Liver (tissue), 9 donors: ENCODE measurements around the gene LXN. TPM values are rescaled to one million over a fixed set of nuclear protein-coding genes. Genes with fewer than 3 reads are reported as not detected.

ENCODE experiments used
- DNase-seq: peaks from one replicate; pipeline ENCODE4 v3.0.0-alpha.2; 2017; ENCODE audit warnings: low spot score
- H3K27ac ChIP-seq, 2 donors: one replicate each; pipeline ENCODE4 v1.7.0; 2013; ENCODE audit warnings: inconsistent platforms in 2 of 2, low read length in 2 of 2, control low read depth in 1 of 2, low read depth in 1 of 2, mild to moderate bottlenecking in 1 of 2
- H3K27me3 ChIP-seq, 4 donors: one replicate each; pipeline versions ENCODE4 v1.6.1 to v1.7.0; 2013; ENCODE audit warnings: low read length in 3 of 4, inconsistent platforms in 1 of 4, mild to moderate bottlenecking in 1 of 4, moderate library complexity in 1 of 4; ENCODE audit not compliant: control insufficient read depth in 4 of 4, insufficient read depth in 4 of 4
- H3K36me3 ChIP-seq, 4 donors: one replicate each; pipeline versions ENCODE4 v1.6.1 to v1.7.0; 2013; ENCODE audit warnings: low read length in 3 of 4, mild to moderate bottlenecking in 3 of 4, low read depth in 1 of 4, moderate library complexity in 1 of 4; ENCODE audit not compliant: control insufficient read depth in 4 of 4, insufficient read depth in 3 of 4
- H3K4me1 ChIP-seq, 4 donors: one replicate each; pipeline versions ENCODE4 v1.6.1 to v1.7.0; 2013; ENCODE audit warnings: low read length in 3 of 4, mild to moderate bottlenecking in 3 of 4, moderate library complexity in 1 of 4; ENCODE audit not compliant: control insufficient read depth in 4 of 4, insufficient read depth in 4 of 4
- H3K4me3 ChIP-seq, 3 donors: one replicate each; pipeline versions ENCODE4 v1.6.1 to v1.7.0; 2013; ENCODE audit warnings: low read length in 3 of 3, control low read depth in 1 of 3, low read depth in 1 of 3, mild to moderate bottlenecking in 1 of 3
- H3K9ac ChIP-seq, 2 donors: one replicate each; pipeline ENCODE4 v1.7.0; 2013; ENCODE audit warnings: low read length in 2 of 2, mild to moderate bottlenecking in 2 of 2, moderate library complexity in 2 of 2, control low read depth in 1 of 2, low read depth in 1 of 2
- H3K9me3 ChIP-seq, 4 donors: one replicate each; pipeline versions ENCODE4 v1.6.1 to v1.7.0; 2013; ENCODE audit warnings: low read length in 3 of 4; ENCODE audit not compliant: control insufficient read depth in 4 of 4
- ATF3 ChIP-seq: IDR thresholded peaks from 2 replicates; pipeline ENCODE4 v1.6.1; 2016; ENCODE audit warnings: antibody characterized with exemption
- CTCF ChIP-seq: fragments of 150-350 bp; IDR thresholded peaks from 2 replicates; pipeline ENCODE4 v1.5.1; 2017; ENCODE audit warnings: improper control_type of control experiment, low read depth, low read length; ENCODE audit not compliant: missing input control
- EGR1 ChIP-seq, 2 donors: IDR thresholded peaks; 2 replicates each; pipeline ENCODE4 v1.6.1; 2016 to 2018; ENCODE audit warnings: antibody characterized with exemption in 2 of 2, low read depth in 2 of 2
- FOXA1 ChIP-seq: IDR thresholded peaks from 2 replicates; pipeline ENCODE4 v1.6.1; 2016; ENCODE audit warnings: antibody characterized with exemption
- FOXA2 ChIP-seq: IDR thresholded peaks from 2 replicates; pipeline ENCODE4 v1.6.1; 2016; ENCODE audit warnings: antibody characterized with exemption
- GABPA ChIP-seq, 2 donors: IDR thresholded peaks in 1 of 2; conservative IDR thresholded peaks in 1 of 2; 2 replicates each; pipeline ENCODE4 v1.6.1; 2016; ENCODE audit warnings: antibody characterized with exemption in 2 of 2, mild to moderate bottlenecking in 1 of 2, moderate library complexity in 1 of 2
- HNF4A ChIP-seq, 2 donors: conservative IDR thresholded peaks; 2 replicates each; pipeline ENCODE4 v1.6.1; 2016; ENCODE audit warnings: antibody characterized with exemption in 2 of 2, mild to moderate bottlenecking in 2 of 2
- HNF4G ChIP-seq: IDR thresholded peaks from 2 replicates; pipeline ENCODE4 v1.6.1; 2016; ENCODE audit warnings: antibody characterized with exemption
- JUND ChIP-seq, 2 donors: IDR thresholded peaks; 2 replicates each; pipeline ENCODE4 v1.6.1; 2016; ENCODE audit warnings: antibody characterized with exemption in 2 of 2
- MAX ChIP-seq: IDR thresholded peaks from 2 replicates; pipeline ENCODE4 v1.6.1; 2016; ENCODE audit warnings: antibody characterized with exemption
- NR2F2 ChIP-seq: IDR thresholded peaks from 2 replicates; pipeline ENCODE4 v1.6.1; 2016; ENCODE audit warnings: antibody characterized with exemption
- REST ChIP-seq: IDR thresholded peaks from 2 replicates; pipeline ENCODE4 v1.6.1; 2016; ENCODE audit warnings: antibody characterized with exemption, mild to moderate bottlenecking
- RXRA ChIP-seq, 2 donors: IDR thresholded peaks; 2 replicates each; pipeline ENCODE4 v1.6.1; 2017 to 2018; ENCODE audit warnings: antibody characterized with exemption in 2 of 2, mild to moderate bottlenecking in 1 of 2
- YY1 ChIP-seq: IDR thresholded peaks from 2 replicates; pipeline ENCODE4 v1.6.1; 2016; ENCODE audit warnings: antibody characterized with exemption, mild to moderate bottlenecking
- WGBS: extraction: QIAGEN DNeasy Blood & Tissue Kit; methylation state at CpG from one replicate; pipeline ENCODE4 v1.1.7; 2013; 5-methylcytosine and 5-hydroxymethylcytosine counted together
- polyA plus RNA-seq, 2 donors: library from polyadenylated mRNA; stranded (reverse) in 1 of 2; unstranded in 1 of 2; fragments of 200-250 nt in 1 of 2; fragments of >200 nt in 1 of 2; fragmentation: Nextera tagmentation in 1 of 2; extraction: Ambion mirVana in 1 of 2; gene quantifications; one replicate each; pipeline versions ENCODE4 v1.2.1 to v1.2.3, GENCODE V29; 2013 to 2015
- total RNA-seq, 2 donors: library from RNA; depleted of rRNA; stranded (reverse); fragments of >200 nt; gene quantifications; one replicate each; pipeline ENCODE4 v1.2.3, GENCODE V29; 2014
- donor health status: healthy.
- donor health status: healthy.
- donor health status: healthy.
- donor health status: healthy.
- donor health status: healthy.

The LXN gene
- total and polyA plus RNA-seq, 4 donors = 1.7 to 52.2 (median 2.6) TPM

- H3K9me3 ChIP-seq = no peaks in the 10 kb centered on the region
- no peaks in the 10 kb centered on the region for H3K27me3 ChIP-seq
- DNase-seq = no peak
- H3K9ac ChIP-seq = no peak overlapping the region
- H3K36me3 ChIP-seq = peaks cover 0 to 5% (median under 1%) of the 10 kb centered on the region in 4 donors
- no peak for TF ChIP-seq MAX
- no peak for TF ChIP-seq NR2F2
- no peak for TF ChIP-seq REST
- H3K4me1 ChIP-seq = no peaks in the 10 kb centered on the region
- H3K4me3 ChIP-seq = no peak overlapping the region
- no peak overlapping the region for H3K27ac ChIP-seq
- WGBS = 79% methylated on average over 1 of the region's 1 CpG
Observed at GRCh38 chr3:158712443-158712842, 40.0 kb upstream of the LXN start.

GRCh38 chr3:158711886-158712285 lies 39.4 kb upstream of the LXN start:
- peaks cover 0 to 5% (median under 1%) of the 10 kb centered on the region in 4 donors for H3K36me3 ChIP-seq
- H3K4me1 ChIP-seq = no peaks in the 10 kb centered on the region
- no peak for TF ChIP-seq HNF4G
- no peak for TF ChIP-seq FOXA2
- no peak for TF ChIP-seq YY1
- no peak for TF ChIP-seq HNF4A (conservative IDR thresholded peaks at IDR 0.05)
- peak in 1 of 2 donors; percentile 24 for TF ChIP-seq JUND (IDR thresholded peaks at IDR 0.05)
- no peak for TF ChIP-seq MAX
- no peak for TF ChIP-seq ATF3
- TF ChIP-seq REST = no peak
- no peaks in the 10 kb centered on the region for H3K27me3 ChIP-seq
- WGBS = 76% methylated on average over 1 of the region's 1 CpG
- no peak overlapping the region for H3K27ac ChIP-seq
- no peak overlapping the region for H3K9ac ChIP-seq
- no peak for DNase-seq
- H3K4me3 ChIP-seq = no peak overlapping the region
- no peaks in the 10 kb centered on the region for H3K9me3 ChIP-seq

GRCh38 chr3:158710601-158711000 lies 38.2 kb upstream of the LXN start:
- TF ChIP-seq NR2F2 = no peak
- no peak for TF ChIP-seq HNF4A (conservative IDR thresholded peaks at IDR 0.05)
- TF ChIP-seq FOXA1 = no peak
- TF ChIP-seq REST = no peak
- TF ChIP-seq RXRA (IDR thresholded peaks at IDR 0.05) = no peak
- no peak for TF ChIP-seq CTCF
- TF ChIP-seq GABPA (IDR thresholded peaks at IDR 0.05 in 1 of 2, conservative IDR thresholded peaks at IDR 0.05 in 1 of 2) = no peak
- no peak for TF ChIP-seq EGR1 (IDR thresholded peaks at IDR 0.05; ENCODE audit: low read depth in 2 of 2)
- no peaks in the 10 kb centered on the region for H3K4me1 ChIP-seq
- H3K27me3 ChIP-seq = no peaks in the 10 kb centered on the region
- H3K9ac ChIP-seq = no peak overlapping the region
- H3K4me3 ChIP-seq = no peak overlapping the region
- H3K9me3 ChIP-seq = no peaks in the 10 kb centered on the region
- 93% methylated on average over 4 of the region's 4 CpGs for WGBS
- no peak for DNase-seq
- peaks cover 0 to 5% (median under 1%) of the 10 kb centered on the region in 4 donors for H3K36me3 ChIP-seq
- H3K27ac ChIP-seq = no peak overlapping the region
